ENCODE measurements around the gene FGFBP1.

DNA sequence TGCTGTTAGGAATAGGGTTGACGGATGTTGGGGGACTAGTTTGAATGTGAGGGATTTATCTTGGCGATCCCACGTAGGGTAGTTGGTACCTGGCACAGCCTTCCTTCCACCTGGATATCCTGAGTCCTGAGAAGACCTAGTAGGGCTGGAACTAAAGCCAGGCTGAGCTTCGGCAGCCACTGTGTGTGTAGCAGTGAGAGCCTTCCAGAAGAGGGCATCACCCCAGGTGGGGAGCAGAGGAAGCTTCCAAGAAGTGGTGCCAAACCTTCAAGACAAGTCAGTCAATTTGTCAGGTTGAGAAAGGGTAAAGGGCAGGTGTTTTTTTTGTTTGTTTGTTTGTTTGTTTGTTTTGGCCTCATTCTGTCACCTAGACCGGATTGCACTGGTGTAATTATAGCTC is 25.6 kb upstream of the FGFBP1 start:
- TF ChIP-seq PAX5 (IDR thresholded peaks at IDR 0.05; ENCODE audit: insufficient read depth, low read length, severe bottlenecking) (no peak), POLR2AphosphoS5 (IDR thresholded peaks at IDR 0.05; ENCODE audit: low read depth, low read length) (no peak), TAF1 (IDR thresholded peaks at IDR 0.05; ENCODE audit: low read depth, low read length) (no peak)

Measured in GM12891 (cell line).